UCSD-AML1 (cell line): ENCODE results near the gene GRB10.

Experiments used
- DNase-seq: peaks from one replicate; lab custom pipeline; 2025; ENCODE audit not compliant: unreplicated experiment; lab: John Stamatoyannopoulos, UW

Gene GRB10

GRCh38 chr7:50695026-50695425 lies 87.7 kb downstream of the GRB10 start:
- DNase-seq: no peak

- DNase-seq: no peak
Measured at GRCh38 chr7:50693455-50694130, 89.1 kb downstream of the GRB10 start.

- DNase-seq: no peak
Measured at GRCh38 chr7:50690541-50691011, 92.1 kb downstream of the GRB10 start.

GRCh38 chr7:50688226-50688590 lies 94.5 kb downstream of the GRB10 start:
- no peak for DNase-seq

- DNase-seq: no peak
Measured at GRCh38 chr7:50687575-50688225, 95.0 kb downstream of the GRB10 start.

- DNase-seq: no peak
Measured at GRCh38 chr7:50687096-50687495, 95.6 kb downstream of the GRB10 start.

- DNase-seq: no peak
Measured at GRCh38 chr7:50685135-50686065, 97.3 kb downstream of the GRB10 start.

- no peak for DNase-seq
Measured at GRCh38 chr7:50684713-50685075, 98.0 kb downstream of the GRB10 start.

- no peak for DNase-seq
Measured at GRCh38 chr7:50684011-50684712, 98.5 kb downstream of the GRB10 start.

- no peak for DNase-seq
Measured at GRCh38 chr7:50682573-50682972, 100.1 kb downstream of the GRB10 start.

GRCh38 chr7:50682079-50682478 lies 100.6 kb downstream of the GRB10 start:
- DNase-seq: no peak

GRCh38 chr7:50681432-50682045 lies 101.2 kb downstream of the GRB10 start:
- no peak for DNase-seq

- DNase-seq: no peak
Measured at GRCh38 chr7:50679218-50680007, 103.3 kb downstream of the GRB10 start.

- DNase-seq: no peak
Measured at GRCh38 chr7:50678586-50678985, 104.1 kb downstream of the GRB10 start.

GRCh38 chr7:50677638-50677996 lies 105.1 kb downstream of the GRB10 start:
- DNase-seq: no peak

- DNase-seq: no peak
Measured at GRCh38 chr7:50676740-50677637, 105.7 kb downstream of the GRB10 start.

- no peak for DNase-seq
Measured at GRCh38 chr7:50676079-50676478, 106.6 kb downstream of the GRB10 start.

GRCh38 chr7:50674896-50675835 lies 107.5 kb downstream of the GRB10 start:
- no peak for DNase-seq
